Calu3 (cell line): ENCODE measurements around the gene RBP2. TPM values are rescaled to one million over a fixed set of nuclear protein-coding genes. Genes with fewer than 3 reads are reported as not detected.
A peak's percentile ranks its signal among the peaks of the same experiment; 100 is the strongest.

Experiments used
- BruUV-seq: library from RNA; stranded (reverse); fragments of 400-500 nt; replicated peaks from 2 replicates; lab custom pipeline; 2021; lab: Mats Ljungman, UMichigan
- CTCF ChIA-PET: fragments of 300-600 bp; sonication (Branson Sonifier 250); formaldehyde crosslinking; loops from one replicate; lab custom pipeline; 2022; ENCODE audit warnings: antibody characterized with exemption; lab: Charles Lee
- DNase-seq: peaks from one replicate; pipeline ENCODE4 v3.0.0; 2022
- H3K27ac Mint-ChIP-seq: one replicate; pipeline ENCODE4 v1.8.0; 2022; ENCODE audit warnings: mixed read lengths; ENCODE audit not compliant: unreplicated experiment
- H3K27me3 Mint-ChIP-seq: one replicate; pipeline ENCODE4 v1.8.0; 2022; ENCODE audit warnings: mixed read lengths; ENCODE audit not compliant: unreplicated experiment
- H3K36me3 Mint-ChIP-seq: one replicate; pipeline ENCODE4 v1.8.0; 2022; ENCODE audit warnings: mild to moderate bottlenecking, moderate library complexity, mixed read lengths; ENCODE audit not compliant: insufficient read depth, unreplicated experiment
- H3K4me1 Mint-ChIP-seq: one replicate; pipeline ENCODE4 v1.8.0; 2022; ENCODE audit warnings: mild to moderate bottlenecking, low read depth, mixed read lengths; ENCODE audit not compliant: unreplicated experiment
- H3K4me3 Mint-ChIP-seq: one replicate; pipeline ENCODE4 v1.8.0; 2022; ENCODE audit warnings: mild to moderate bottlenecking, low read depth, moderate library complexity, mixed read lengths; ENCODE audit not compliant: unreplicated experiment
- H3K9me3 Mint-ChIP-seq: one replicate; pipeline ENCODE4 v1.8.0; 2022; ENCODE audit warnings: low read depth, mixed read lengths; ENCODE audit not compliant: unreplicated experiment
- intact Hi-C: fragments of 100-400 bp; cut with micrococcal nuclease; formaldehyde crosslinking; loops from one replicate; pipeline ENCODE4 v1.10.0; 2022; ENCODE audit not compliant: unreplicated experiment
- total RNA-seq: library from RNA; stranded (reverse); gene quantifications from 2 replicates; pipeline ENCODE4 v1.2.3, GENCODE V29; 2022
- TF ChIP-seq, protein P1 (sequence below): fragments of 200-600 bp; IDR thresholded peaks from one replicate; pipeline ENCODE4 v1.8.0; 2022; ENCODE audit warnings: antibody characterized with exemption; ENCODE audit not compliant: unreplicated experiment

The RBP2 gene
- total RNA-seq, 1 experiment from 2014 or later, result not detected

DNA sequence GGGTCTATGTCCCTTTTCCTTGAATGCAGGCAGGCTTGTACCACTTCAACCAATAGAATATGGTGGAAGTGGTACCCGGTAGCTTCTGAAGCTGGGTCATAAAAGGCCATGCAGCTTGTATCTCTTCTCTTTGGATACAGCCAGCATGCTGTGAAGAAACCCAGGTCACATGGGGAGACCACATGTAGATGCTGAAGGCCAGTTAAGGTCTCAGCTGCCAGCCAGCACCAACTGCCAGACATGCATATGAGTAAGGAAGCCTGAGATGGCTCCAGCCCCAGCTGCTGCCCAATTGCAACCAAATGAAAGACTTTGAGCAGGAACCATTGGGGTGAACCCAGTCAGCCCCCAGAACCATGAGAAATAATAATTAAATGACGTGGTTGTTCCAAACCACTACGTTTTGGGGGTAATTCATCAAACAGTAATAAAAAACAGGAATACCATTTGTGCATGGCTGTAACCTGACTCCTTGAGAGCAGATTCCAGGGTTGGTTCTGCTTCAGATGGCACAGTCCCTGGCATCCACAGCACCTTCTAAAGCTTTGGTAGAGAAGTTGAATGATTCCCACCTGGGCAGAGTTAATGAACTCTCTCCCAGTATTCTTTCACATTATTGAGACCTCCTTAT, 3.8 kb downstream of the RBP2 start:
- Mint-ChIP-seq H3K27ac (peak overlapping the region; percentile 60), H3K4me3 (no peak overlapping the region), H3K4me1 (peaks cover 25% of the 10 kb centered on the region), H3K9me3 (no peaks in the 10 kb centered on the region), H3K36me3 (peaks cover 11% of the 10 kb centered on the region), H3K27me3 (no peaks in the 10 kb centered on the region)
- intact Hi-C loops, result no loop called here
- no TSS peak for BruUV-seq
- CTCF ChIA-PET, result no interaction called here
- DNase-seq, result no peak
- TF ChIP-seq, protein P1, sequence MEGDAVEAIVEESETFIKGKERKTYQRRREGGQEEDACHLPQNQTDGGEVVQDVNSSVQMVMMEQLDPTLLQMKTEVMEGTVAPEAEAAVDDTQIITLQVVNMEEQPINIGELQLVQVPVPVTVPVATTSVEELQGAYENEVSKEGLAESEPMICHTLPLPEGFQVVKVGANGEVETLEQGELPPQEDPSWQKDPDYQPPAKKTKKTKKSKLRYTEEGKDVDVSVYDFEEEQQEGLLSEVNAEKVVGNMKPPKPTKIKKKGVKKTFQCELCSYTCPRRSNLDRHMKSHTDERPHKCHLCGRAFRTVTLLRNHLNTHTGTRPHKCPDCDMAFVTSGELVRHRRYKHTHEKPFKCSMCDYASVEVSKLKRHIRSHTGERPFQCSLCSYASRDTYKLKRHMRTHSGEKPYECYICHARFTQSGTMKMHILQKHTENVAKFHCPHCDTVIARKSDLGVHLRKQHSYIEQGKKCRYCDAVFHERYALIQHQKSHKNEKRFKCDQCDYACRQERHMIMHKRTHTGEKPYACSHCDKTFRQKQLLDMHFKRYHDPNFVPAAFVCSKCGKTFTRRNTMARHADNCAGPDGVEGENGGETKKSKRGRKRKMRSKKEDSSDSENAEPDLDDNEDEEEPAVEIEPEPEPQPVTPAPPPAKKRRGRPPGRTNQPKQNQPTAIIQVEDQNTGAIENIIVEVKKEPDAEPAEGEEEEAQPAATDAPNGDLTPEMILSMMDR, result no peak

DNA sequence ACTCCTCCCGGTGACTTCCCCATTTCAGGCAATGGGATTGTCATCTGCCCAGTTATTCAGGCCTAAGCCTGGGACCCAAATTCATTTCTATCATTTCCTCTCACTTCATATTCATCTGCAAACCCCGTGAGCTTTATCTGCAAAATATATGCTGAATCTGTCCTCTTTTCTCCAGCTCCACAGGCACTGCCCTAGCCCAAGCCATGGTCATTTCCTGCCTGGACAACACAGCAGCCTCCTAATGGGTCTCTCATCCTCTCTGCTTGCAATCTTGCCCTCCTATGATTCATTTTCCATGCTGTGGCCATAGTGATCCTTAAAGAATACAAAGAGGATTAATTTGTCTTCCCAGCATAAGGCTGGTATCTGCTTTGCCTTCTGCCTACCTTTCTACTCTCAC, 6.1 kb downstream of the RBP2 start:
- Mint-ChIP-seq H3K27ac (no peak overlapping the region), H3K4me1 (peaks cover 17% of the 10 kb centered on the region), H3K9me3 (no peaks in the 10 kb centered on the region), H3K4me3 (no peak overlapping the region), H3K27me3 (no peaks in the 10 kb centered on the region), H3K36me3 (peaks cover 11% of the 10 kb centered on the region)
- intact Hi-C loops, result no loop called here
- CTCF ChIA-PET, result interaction anchor here (0.6 kb wide), 1 partner anchor 121 kb away, joined by 3 read pairs; no protein-coding TSS in a partner anchor
- TF ChIP-seq, protein P1, result no peak
- no peak for DNase-seq
- no TSS peak for BruUV-seq

DNA sequence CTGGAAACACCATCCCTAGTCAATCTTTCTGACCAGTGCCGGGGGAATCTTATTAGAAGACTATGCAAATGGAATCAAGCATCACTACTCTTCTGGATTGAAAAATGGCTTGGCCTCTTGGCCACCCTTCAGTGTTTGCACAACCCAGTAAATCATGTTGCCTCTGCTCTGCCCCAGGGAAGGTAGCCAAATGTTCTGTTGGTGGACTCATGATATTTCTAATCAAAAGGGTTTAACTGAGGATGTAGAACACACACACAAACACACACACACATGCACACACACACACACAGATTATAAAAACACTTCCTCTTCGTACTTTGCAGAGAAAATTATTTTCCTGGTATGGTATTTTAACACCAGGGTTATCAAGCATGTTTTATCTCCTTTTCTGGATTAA, 7.9 kb downstream of the RBP2 start:
- Mint-ChIP-seq H3K4me1 (peaks cover 8% of the 10 kb centered on the region), H3K36me3 (peaks cover 6% of the 10 kb centered on the region), H3K27me3 (no peaks in the 10 kb centered on the region), H3K4me3 (no peak overlapping the region), H3K27ac (no peak overlapping the region), H3K9me3 (no peaks in the 10 kb centered on the region)
- no peak for DNase-seq
- TF ChIP-seq, protein P1, result no peak
- CTCF ChIA-PET, result no interaction called here
- no TSS peak for BruUV-seq
- intact Hi-C loops, result no loop called here

DNA sequence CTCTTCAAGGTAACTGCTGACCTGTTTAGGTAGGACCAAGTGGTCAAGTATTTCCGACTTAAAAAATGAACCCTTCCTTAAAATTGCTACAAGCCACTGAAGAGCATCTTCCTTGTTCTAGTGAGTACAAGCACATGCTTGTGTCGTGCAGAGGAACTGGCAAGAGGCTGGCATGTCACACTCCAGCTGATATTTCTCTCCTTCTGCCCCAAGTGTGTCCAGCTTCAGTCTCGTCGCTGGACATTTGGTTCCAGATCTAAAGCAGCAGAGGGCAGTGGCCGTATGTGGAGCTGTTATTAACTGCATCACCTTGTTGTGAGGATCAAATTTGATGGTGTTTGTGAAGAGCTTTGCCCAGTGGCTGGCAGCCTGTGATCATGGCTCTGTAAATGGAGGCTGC, 10.0 kb downstream of the RBP2 start:
- Mint-ChIP-seq H3K27ac (peak overlapping the region; percentile 2), H3K4me3 (no peak overlapping the region), H3K27me3 (no peaks in the 10 kb centered on the region), H3K4me1 (peaks cover 15% of the 10 kb centered on the region), H3K36me3 (peaks cover 13% of the 10 kb centered on the region), H3K9me3 (no peaks in the 10 kb centered on the region)
- intact Hi-C loops, result no loop called here
- TF ChIP-seq, protein P1, result no peak
- BruUV-seq, result no TSS peak
- DNase-seq, result no peak
- CTCF ChIA-PET, result no interaction called here
